ELR (cell line): ENCODE measurements around the gene MACROH2A1.

Source experiments
- DNase-seq: peaks from one replicate; pipeline ENCODE4 v3.0.0-alpha.2; 2015; ENCODE audit warnings: low read depth

MACROH2A1 gene

DNA sequence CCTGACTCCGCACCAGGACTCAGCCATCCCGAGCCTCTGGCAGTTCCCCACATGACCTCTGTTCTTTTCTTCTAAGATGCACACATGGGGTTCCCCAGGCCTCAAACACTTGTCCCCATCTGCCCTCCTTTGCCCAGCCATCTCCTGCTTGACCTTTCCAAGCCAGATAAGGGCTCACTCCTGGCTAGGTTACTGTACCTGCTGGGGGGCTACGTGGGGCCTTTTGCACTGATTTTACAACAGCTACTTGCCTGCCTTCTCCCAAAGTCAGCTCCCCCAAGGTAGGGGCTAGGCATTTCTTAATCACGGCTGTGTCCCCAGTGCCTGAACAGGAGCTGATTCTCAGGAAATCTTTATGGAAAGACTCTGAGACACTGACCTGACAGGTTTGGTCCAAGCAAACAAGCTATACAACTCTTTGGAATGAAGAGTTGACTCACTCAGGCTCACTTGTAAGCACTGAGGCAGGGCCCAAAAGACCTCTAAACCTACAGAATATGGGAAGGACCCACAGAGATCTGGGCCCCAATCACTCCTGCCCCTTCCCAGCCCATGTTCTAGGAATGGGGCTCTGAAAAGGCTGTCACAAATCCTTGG lies 2.5 kb downstream of the MACROH2A1 start:
- DNase-seq = no peak

DNA sequence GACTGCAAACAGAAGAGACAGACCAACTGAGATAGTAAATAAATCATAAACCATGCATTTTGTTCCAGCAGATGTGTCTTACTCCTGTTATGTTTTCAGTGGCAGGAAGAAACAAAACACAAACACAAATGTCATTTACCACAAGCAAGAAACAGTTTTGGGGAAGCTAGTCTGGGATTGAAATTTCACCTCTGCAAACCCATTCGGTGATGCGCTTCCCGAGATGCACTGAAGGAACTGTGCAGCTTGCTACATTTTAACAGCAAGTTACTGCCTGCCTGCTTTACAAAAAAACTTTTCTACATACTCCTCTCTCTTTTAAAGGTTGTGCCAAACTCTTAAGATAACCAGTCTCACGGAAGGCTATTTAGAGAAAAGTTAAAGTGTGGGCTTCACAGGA lies 3.2 kb downstream of the MACROH2A1 start:
- DNase-seq = no peak

DNA sequence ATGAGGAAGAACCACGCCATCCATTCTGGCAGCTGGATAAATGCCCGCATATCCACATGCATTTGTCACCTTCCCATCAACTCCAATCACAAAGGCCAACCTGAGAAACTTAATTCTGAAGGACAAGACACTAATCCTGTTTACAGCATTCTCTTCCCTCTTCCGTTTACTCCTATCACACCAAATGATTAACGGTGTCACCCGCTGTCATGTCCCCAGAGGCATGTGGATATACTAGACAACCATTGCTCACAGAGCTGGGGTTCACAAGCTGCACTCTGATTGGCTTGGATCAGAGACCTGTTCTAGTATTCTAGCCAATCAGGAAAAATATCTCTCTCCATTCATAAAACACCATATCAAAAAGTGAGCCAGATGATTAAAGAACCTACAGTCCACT lies 3.6 kb downstream of the MACROH2A1 start:
- no peak for DNase-seq

- no peak for DNase-seq
Observed at GRCh38 chr5:135394095-135394494, 4.9 kb downstream of the MACROH2A1 start.

GRCh38 chr5:135393691-135394090 lies 5.3 kb downstream of the MACROH2A1 start:
- DNase-seq = peak; percentile 74

GRCh38 chr5:135393229-135393628 lies 5.8 kb downstream of the MACROH2A1 start:
- no peak for DNase-seq

DNA sequence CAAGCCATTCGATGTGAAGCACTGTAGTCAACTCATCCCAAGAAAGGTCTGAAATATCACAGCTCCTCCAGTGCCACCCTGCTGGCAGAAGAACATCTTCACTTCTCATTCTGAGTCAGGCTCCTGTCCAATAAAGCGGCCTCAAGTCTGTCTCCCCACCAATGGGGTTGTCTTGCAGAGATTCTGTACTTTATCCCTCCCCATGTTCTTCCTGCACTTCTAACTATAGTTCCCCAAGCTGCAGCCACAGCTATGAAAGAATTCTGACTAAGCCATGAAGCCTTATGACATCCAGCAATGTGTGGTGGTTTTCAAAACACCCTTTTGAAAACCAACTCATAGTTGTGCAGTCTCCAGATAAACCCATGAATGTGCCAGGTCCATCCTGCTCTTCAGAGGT lies 6.8 kb downstream of the MACROH2A1 start:
- peak; percentile 72 for DNase-seq

DNA sequence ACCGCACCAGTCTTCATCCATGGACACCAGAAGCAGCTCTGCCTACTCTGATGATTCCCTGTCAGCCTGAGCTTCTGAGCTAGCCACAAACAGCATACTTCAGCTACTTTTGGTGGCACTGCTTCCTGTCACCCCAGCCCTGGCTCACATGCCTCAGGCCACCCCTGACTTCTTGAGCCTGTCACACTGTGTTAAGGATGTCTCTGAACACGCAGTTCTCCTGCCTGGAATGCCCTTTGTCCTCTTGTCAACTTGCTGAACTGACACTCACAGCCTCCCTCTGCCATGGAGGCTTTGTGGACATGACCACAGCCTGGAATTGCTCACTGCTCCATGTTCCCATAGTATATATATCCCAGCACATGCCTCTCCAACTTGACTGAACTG lies 7.2 kb downstream of the MACROH2A1 start:
- no peak for DNase-seq

DNA sequence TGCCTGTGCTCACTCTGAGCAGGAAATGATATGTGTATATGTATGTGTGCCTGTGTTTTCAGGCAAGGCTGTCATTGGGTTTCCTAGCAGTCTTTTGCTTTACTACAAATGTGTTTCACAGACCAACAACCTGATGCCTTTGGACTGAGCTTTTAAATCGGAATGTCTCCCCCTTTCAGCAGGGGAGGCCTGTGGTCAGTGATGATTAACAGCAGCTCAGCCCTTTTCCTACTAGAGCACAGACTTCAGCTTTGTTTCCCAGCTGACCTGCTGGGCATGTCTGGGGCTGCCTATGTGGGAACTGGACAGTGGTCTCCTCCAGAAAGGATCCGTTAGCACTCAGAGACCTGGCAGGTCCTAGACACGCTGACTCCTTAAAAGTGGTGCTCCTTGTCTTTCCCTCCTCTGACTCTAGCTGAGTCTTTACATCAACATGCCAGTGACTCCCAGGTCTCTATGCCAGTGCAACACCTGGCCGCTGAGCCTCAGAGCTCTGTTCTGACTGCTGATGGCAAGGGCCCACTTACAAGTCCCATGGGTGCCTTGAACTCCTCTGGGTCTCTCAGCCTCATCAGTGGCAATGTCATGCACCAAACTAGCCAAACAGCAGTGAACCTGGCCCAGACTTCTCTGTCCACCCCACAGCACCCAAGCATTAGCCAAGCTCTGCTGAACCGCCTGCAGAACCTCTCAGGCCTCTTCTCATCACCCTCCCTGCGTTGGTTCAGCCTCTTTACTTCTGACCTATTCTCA lies 7.7 kb downstream of the MACROH2A1 start:
- peak; percentile 86 for DNase-seq

- no peak for DNase-seq
Observed at GRCh38 chr5:135388860-135389435, 10.1 kb downstream of the MACROH2A1 start.

- peak; percentile 28 for DNase-seq
Observed at GRCh38 chr5:135387629-135387960, 11.4 kb downstream of the MACROH2A1 start.

DNA sequence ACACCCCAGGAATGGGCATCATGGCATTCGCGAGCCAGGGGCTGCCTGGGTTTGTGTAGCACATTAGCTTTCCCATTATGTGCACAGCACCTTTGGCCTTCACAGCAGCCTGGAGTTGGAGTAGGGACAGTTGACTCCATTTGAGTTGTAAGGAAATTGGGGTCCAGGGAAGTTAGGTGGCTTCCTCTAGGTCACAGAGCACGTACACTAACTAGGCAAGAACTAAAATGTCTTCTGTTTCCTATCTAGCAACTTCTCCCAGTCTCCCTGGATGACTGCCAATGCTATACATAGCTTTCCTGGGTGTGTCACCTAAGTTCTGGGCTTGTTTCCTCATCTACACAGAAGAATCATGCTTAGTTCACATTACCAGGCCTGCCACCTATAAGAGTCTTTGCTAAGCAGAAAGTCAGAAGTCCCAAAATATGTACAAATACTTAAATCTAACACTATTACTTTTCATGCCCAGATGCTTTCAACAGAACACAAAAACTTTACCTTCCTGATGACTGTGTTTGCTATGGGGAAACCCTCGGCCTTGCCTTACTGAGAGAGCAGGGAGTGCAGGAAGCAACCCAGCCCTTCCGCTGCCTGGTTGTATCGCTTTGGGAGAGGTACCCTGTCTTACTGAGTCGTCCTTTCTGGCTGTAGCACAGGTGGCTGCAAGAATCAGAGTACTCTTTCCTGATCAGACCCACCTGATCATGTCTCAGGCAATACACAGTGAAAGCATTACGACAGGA lies 12.0 kb downstream of the MACROH2A1 start:
- DNase-seq = peak; percentile 95

DNA sequence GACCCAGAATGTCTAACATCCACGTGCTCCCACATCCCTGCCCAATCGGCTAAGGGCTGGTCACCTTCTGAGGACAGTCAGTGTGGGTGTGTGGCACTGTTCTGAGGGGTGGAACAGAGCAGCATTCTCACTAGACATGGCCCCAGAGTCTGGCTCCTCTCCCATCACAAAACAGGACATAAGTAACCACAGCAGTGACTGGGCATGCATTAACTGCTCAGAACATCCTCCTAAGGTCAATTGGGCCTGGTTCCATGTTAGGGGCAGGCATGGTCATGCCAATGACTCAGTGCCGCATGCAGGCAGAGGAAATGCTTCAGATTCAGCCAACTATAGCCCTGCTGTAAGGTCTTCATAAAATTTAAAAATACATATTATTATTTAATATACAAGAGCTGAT lies 12.9 kb downstream of the MACROH2A1 start:
- peak; percentile 81 for DNase-seq

DNA sequence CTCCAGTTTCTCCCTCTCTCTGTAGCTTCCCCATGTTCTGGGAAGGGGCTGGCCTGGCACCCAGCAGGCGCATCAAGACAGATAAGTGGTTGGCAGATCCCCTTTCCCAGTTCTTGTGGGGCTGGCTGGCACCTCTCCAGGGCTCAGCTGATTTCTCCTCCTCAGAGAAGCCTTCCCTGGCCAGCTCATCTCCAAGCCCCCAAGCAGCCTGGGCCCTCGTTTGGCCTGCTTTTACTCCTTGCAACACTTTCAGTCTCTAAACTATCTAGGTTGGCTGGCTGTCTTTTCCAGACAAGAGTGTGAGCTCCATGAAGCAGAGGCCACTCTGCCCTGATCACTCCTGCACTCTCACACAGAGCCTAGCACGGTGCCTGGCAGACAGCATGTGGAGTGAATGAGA lies 13.5 kb downstream of the MACROH2A1 start:
- no peak for DNase-seq

GRCh38 chr5:135384898-135385297 lies 14.1 kb downstream of the MACROH2A1 start:
- no peak for DNase-seq

DNA sequence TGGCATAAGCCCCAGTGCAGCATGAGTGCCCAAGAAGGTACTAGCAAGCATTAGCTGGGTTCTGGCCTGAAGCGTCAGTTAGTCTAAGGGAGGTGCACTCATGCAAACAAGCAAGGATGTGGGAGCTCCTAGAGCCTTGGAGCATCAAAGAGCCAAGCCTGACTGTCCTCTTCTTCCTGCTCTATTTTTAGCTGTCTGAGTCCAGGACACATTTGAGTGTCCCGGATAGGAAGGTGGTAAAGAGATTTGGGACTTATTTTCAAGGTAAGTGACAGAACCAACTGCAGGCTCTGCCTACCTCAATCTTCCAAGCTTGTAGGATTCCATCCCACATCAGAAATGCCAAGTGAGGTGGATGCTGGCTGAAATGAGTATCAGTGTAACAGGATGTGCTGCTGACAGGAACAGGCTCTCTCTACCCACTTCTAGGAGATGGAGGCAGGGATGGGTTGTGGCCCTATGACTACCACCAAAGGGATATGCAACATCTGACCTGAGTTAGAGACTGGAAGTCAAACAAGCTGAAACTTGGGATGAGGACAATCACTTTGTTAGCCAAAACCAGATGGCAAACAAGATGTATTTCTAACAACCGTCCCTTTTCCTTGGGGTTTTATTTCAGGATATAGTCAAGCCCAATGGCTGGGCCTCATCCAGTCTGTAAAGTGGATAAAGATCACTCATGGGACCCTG lies 15.1 kb downstream of the MACROH2A1 start:
- DNase-seq = no peak

GRCh38 chr5:135382981-135383380 lies 16.1 kb downstream of the MACROH2A1 start:
- DNase-seq = no peak

DNA sequence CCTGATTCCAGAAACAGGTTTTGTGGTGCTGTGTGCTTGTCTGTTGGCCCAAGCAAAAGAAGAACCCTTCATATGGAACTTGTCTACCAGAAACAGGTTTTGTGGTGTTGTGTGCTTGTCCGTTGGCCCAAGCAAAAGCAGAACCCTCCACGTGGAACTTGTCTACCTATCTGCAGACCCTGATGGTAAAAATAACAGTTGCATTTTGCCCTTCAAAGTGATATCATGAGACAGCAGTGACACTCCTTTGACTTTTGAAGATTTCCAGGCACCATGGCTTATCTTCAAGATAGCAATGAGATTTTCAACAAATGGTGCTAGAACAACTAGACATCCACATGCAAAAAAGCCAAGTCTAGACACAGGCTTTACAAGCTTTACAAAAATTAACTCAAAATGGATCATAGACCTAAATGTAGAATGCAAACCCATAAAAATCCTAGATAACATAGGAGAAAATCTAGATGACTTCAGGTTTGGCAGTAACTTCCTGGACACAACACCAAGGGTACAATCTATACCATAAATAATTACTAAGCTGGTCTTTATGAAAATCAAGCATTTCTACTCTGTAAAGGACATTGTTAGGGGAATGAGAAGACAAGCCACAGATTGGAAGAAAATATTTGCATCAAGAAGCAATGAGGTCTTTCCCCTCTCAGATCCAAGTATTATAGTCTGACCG lies 16.8 kb downstream of the MACROH2A1 start:
- DNase-seq = no peak

DNA sequence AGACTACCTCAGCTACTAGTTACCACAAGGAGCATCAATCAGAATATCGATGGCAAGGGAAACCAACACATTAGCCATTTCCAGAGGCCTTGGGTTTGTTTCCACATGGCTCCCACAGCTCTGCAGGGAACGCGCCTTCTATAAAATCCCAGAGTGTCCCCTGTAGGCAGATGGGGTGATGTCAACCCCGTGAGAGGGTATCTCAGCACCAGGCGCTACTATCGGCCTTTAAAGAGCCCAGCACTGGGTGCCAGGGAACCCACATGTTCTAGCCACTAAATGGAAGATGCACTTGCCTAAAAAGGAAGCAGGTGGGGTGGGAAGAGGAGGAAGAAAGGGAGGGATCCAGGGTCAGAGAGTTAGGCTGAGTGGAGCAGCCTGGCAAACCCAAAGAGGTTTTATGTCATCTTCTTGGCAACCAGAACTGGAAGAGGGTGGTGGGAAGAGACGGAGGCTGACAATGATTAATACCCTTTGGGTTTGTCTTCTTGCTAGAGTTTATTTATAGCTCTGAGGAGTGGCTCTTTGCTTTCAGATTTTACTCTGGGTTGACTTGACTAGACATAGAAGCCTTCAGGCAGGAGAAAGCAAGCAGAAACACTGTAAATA lies 19.9 kb downstream of the MACROH2A1 start:
- DNase-seq = no peak

DNA sequence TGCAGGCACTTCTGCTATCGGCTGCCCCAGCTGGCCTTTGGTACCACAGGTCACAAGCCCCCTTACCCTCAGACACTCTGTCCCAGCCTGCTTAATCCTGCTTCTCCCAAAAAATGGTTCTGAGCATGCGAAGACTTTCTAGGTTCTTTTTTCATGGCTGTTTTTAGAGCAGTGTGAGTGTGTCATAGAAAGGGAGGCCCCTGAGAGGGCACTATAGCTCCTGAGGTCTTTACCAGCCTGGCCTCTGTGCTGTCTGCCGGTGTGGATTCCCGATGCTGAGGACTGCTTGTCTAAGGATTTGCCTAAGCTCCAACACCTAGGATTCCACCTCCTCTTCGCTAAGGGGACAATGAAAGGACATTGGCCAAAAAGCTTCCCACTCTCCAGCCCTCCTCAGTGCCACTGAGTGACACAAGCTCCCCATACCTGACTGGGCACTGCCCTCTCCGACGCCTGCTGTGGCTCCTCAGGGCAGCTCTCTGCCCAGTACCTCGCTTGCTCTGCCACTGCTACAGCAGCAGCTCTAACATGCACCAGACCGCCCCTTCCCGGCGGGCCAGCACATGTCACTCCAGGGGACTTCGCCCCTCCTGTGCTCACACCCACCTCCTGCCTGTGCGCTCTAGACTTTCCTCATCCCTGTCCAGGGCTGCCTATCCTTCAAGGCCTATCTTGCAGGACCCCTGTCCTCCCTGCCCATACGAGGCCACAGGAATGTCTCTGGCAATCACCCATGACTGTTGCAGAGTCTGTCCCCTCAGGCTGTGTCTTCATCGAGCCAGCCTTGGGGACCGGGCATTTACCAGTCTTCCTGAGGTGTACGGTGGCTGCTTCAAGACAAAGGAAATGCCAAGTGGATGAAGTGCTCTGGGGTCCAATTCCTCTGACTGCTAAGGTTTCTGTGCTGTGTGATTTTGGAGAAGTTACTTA lies 21.0 kb downstream of the MACROH2A1 start:
- DNase-seq = peak; percentile 35
